T47D (cell line): ENCODE measurements around the gene COL6A2.

Experiments
- DNase-seq, 2 experiments: peaks; one replicate each; pipeline versions ENCODE4 v3.0.0 to v3.0.0-alpha.2; 2011 to 2012; ENCODE audit warnings: low read depth in 1 of 2, low spot score in 1 of 2
- JUND ChIP-seq: IDR thresholded peaks from 2 replicates; pipeline ENCODE4 v1.6.1; 2012; ENCODE audit warnings: low read depth
- in situ Hi-C: cut with HindIII; loops from 2 replicates; pipeline ENCODE4 v1.10.0; 2016; ENCODE audit warnings: low sequenced_read_pairs, low pct_unique_long_range_greater_than_20kb

COL6A2 gene

DNA sequence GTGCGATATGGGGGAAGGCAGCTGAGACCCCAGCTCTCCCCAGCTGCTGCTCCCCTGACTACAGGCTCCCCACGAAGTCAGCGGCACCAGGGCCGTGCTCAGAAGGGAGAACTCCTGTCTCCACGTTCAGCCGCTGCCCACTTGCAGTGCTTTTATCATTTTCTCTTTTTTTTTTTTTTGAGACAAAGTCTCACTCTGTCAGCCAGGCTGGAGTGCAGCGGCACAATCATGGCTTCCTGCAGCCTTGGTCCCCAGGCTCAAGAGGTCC is 58.4 kb downstream of the COL6A2 start:
- in situ Hi-C loops = no loop called here
- TF ChIP-seq JUND = no peak
- DNase-seq = no peak

DNA sequence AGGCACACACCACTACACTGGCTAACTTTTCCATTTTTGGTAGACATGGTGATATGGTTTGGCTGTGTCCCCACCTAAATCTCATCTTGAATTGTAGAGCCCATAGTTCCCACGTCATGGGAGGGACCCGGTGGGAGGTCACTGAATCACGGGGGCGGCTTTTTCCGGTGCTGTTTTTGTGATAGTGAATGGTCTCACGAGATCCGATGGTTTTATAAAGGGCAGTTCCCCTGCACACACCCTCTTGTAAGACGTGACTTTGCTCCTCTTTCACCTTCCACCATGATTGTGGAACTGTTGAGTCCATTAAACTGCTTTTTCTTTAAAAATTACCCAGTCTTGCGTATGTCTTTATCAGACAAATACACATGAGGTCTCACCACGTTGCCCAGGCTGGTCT is 58.8 kb downstream of the COL6A2 start:
- in situ Hi-C loops = no loop called here
- no peak for TF ChIP-seq JUND
- no peak for DNase-seq

DNA sequence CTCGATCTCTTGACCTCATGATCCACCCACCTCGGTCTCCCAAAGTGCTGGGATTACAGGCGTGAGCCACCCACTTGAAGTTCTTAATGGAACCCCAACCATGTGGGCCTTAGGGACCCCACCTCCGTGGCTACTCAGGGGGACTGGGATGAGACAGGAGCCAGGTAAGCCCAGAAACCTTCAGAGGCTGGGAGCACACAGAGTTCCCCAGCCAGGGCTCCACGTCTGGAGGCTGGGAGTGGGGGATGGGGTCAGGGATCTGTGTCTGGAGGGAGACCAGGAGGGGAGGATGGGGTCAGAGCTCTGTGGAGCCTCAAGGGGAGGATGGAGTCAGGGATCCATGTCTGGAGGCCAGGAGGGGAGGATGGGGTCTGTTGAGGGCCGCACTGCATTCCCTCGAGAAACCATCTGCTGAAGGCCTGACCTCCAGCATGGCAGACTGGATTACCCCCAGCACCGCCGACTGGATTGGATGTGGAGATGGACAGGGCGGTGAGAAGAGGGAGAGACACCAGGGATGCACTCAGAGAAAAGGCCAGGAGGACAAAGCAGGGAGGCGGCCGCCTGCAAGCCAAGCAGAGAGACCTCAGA is 59.6 kb downstream of the COL6A2 start:
- TF ChIP-seq JUND = no peak
- in situ Hi-C loops = no loop called here

DNA sequence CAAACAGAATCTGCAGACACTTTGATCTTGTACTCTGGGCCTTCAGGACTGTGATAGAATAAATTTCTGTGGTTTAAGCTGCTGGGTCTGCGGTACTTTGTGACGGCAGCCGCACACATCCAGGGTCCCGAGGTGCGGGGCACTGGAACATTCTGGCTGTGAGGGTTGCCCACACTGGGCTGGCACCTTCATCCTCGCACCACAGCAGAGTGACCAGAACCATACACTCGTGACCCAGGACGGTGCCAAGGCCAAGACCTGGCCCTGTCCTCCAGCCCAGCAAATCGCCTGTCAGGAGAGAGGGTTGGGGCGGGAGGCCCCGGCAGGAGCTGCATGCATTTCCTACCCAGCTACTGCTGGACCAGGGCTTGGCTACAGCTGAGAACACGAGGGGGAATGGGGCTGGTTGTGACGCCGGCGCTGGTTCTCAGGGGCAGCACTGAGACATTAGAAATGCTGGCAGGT is 60.1 kb downstream of the COL6A2 start:
- no peak for DNase-seq
- no peak for TF ChIP-seq JUND
- in situ Hi-C loops = no loop called here

More for the DNA sequence above, 59.6 kb downstream of the COL6A2 start:
- no peak for DNase-seq

DNA sequence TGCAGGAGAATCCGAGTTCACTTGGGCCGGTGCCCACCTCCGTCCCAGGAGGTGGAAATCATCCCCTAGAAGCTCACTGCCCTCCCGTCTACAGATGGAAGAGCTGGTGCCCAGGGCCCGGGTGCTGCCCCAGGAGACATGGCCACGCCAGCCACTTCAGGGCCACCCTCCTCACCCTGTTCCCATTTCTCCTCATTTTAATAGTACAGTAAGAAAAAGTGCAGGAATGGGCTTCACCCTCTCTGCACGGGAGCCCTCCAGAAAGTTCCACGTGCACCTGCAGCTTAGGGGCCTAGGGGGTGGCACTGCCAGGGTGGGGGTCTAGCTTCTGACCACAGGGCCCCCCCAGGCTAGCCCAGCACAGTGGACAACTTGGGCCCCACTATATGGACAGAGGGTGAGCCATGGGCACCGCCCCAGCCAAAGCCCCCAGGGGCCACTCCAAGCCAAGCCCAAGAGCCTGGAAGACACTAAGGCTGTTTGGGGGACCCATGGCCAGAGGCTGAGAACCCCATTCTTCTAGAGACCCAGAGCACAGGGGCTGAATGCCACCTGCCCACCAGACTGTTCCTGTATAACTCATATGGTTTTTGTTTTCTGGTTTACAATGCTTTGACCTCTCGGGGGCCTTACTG is 60.9 kb downstream of the COL6A2 start:
- no peak for DNase-seq
- in situ Hi-C loops = no loop called here
- no peak for TF ChIP-seq JUND

DNA sequence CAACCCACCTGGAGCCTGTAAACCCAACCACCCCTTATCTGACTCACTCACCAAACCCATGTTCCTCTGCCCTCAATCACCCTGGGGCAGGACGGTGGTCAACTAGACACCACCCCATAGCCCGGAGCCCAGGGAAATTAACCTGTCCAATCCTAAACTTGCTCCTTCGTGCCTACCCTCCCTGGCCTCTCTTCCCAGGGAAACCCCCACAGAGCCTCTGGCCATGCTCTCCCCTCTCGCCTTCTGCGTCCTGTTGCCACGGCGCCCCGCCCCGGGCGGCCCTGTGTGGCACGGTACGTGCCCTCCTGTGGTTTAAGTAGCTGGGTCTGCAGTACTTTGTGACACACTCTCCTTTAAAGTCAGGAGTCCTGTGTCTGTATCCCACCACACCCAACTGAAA is 61.5 kb downstream of the COL6A2 start:
- TF ChIP-seq JUND = no peak
- no peak for DNase-seq
- in situ Hi-C loops = no loop called here

DNA sequence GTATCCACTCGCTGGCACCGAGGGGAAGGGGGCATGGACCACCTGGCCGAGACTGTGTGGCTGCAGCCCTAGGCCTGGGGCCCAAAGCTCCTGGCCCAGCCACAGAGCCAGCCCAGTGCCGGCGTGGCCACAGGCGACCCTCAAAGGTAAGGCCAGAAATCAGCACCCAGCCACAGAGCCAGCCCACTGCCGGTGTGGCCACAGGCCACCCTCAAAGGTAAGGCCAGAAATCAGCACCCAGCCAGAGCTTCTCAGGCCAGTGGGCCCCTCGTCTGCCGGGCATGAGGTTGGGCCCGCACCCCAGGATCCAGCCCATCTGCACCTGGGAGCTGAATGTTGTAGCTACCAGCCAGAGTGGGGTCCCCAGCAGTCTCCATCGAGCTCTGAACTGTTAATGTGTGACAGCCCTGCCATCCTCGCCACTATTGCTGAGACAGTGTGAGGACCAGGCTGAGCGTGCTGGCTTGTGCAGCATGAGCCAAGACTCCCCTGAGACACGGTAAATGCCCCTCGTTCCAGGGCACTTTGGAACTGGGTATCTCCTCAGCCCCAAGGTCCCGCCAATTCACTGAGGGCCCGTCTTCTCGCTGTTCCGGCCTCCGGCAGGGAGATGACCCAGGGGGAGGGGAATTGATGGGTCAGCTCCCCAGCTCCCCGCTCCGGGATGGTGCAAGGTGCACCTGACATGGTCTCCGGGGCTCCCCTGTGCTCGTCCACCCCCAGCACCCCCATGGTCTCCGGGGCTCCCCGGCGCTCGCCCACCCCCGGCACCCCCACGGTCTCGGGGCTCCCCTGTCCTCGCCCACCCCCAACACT is 62.1 kb downstream of the COL6A2 start:
- no peak for TF ChIP-seq JUND
- in situ Hi-C loops = no loop called here
- DNase-seq = no peak

DNA sequence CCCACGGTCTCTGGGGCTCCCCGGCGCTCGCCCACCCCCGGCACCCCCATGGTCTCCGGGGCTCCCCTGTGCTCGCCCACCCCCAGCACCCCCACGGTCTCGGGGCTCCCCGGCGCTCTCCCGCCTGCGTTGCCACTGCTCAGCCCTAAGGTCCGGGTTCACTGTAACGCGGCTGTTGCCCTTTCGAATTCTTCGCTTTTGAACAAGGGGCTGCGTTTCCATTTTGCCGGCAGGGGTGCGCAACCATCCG is 62.7 kb downstream of the COL6A2 start:
- no peak for DNase-seq
- no peak for TF ChIP-seq JUND
- in situ Hi-C loops = no loop called here

DNA sequence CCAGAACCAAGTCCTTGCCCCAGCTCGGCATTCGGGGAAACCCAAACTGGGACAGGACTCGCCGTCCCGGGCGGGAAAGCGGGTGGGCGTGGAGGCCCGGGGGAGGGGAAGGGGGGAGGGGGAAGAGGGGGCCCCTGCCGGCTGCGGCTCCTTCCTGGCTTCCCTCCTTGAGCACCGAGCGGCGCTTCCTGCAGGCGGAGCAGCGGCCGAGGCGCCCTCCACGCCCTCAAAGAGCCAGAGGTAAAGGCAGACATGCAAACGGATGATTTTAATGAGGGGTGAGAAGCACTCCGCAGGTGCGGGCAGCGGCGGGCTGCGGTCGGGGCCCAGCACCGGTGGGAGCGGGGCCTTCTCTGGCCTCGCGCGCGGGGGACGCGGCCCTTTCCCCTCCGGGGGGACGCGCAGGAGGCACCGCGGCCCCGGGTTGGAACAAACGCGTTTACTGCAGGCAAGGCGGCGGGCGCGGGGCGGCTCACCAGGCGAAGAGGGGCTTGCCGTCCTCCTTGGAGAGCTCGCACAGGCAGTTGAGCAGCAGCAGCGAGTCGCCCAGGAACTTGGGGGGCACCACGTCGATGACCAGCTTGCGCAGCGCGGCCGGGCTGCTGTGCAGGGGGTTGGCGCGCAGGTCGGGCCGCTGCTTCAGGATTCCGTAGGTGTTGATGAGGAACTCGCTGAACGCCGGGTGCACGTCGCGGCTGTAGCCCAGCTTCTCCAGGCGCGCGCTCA is 63.2 kb downstream of the COL6A2 start:
- in situ Hi-C loops = no loop called here
- no peak for DNase-seq
- no peak for TF ChIP-seq JUND

DNA sequence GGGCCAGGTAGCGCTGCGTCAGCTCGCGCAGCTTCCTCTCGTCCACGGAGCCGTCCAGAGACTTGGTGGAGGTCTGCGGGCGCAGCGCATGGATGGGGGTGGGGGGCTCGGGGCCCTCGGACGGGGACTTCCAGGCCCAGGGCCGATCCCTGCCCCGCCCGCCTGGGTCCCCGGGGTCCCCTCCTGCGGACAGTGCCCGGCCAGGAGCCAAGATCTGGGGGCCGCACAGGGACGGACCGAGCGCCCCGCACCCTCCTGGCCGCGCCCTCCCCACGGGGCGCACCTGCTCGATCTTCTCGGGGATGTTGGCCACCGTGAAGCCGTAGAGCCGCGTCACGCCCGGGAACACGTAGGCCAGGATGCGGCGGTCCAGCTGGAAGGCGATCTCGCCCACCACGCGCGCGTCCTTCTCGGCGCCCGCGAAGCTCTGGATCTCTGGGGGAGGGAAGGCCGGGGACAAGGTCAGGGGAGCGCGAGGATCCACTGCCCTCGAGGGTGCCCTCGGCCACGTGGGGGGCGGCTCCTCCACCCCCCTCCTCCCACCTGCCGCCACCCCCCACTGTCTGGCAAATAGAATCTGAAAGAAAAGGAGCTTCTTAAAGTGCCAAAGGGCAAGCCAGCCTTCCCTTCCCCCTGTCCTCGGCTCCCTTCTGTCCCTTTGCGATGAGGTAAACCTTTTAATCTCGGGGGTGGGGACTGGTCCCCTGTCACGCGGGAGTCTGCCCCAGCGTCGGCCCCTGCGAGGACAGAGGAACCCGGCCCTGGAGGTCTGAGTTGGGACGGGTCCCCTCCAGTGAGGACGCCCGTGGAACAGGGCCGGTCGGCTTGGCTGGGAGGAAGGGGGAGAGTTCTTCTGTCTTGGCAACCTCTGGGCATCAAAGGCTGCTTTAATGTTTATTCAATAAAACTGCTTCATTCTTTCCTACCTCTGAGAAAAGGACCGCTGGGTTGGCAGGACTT is 64.0 kb downstream of the COL6A2 start:
- no peak for DNase-seq
- in situ Hi-C loops = no loop called here
- no peak for TF ChIP-seq JUND

DNA sequence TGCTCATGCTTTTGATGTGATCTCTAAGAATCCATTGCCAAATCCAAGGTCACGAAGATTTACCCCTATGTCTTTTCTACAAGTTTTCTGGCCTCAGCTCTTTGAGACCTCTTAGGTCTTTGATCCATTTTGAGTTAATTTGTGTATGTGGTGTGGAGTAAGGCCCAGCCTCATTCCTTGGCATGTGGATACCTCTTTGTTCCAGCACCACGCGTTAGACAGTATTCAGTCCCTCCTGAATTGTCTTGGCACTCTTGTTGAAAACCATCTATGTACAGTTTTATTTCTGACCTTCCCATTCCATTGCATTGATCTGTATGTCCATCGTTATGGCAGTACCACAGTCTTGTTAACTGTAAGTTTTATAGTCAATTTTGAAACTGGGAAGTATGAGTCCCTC is 65.5 kb downstream of the COL6A2 start:
- no peak for DNase-seq
- TF ChIP-seq JUND = no peak
- in situ Hi-C loops = no loop called here

DNA sequence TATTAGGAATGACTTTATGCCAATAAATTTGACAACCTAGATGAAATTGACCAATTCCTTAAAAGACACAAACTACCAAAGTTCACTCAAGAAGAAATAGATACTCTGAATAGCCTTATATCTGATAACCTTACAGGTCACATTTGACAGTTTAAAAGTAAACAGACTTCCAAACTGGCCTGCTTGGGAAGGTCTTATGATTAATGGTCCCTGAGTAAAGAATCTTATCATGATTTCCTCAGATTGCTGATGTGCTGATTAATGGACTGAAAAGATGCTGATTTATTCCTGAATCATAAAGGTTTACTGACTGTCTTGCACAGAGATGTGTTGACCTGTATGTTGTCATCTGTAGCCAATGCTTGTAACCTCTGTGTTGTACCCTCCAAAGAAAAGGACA is 67.2 kb downstream of the COL6A2 start:
- no peak for TF ChIP-seq JUND
- DNase-seq = no peak
- in situ Hi-C loops = no loop called here
